ENCODE results near the gene SH3TC2. TPM values are rescaled to one million over a fixed set of nuclear protein-coding genes. Genes with fewer than 3 reads are reported as not detected.

Gene SH3TC2
- total and polyA plus RNA-seq, 2 of the 4 experiments (the other 2 are of a cell fraction): 3.4 to 7.9 TPM

DNA sequence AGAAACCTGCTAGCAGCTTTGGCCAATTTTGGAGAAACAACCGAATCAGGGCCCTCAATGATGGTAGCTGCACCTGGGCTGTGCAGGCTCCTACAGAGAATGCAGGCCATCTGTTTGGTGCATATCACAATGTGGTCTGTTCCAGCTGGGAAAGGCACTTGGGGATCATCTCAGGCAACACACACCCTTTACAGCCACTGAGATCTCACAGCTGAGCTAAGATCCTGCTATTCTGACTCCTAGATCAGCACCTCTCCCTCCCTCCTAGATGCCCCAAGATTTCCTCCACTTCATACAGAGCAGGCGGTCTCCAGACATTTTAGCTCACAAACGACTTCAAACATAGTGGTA, 100.7 kb downstream of the SH3TC2 start:
- no peak overlapping the region for H3K4me2 ChIP-seq (ENCODE audit: low read depth, low read length)
- H3K4me1 ChIP-seq (ENCODE audit: control insufficient read depth, insufficient read depth, low read length): peaks cover 4% of the 10 kb centered on the region
- H2AK9ac ChIP-seq (replicated peaks; ENCODE audit: low read depth, low read length, poor library complexity): no peak overlapping the region
- no peak for TF ChIP-seq MAFK (IDR thresholded peaks at IDR 0.05; ENCODE audit: low read depth, low read length)
- no peak for TF ChIP-seq CEBPB (IDR thresholded peaks at IDR 0.05; ENCODE audit: low read depth, low read length)
- no peak for TF ChIP-seq FOS (IDR thresholded peaks at IDR 0.05; ENCODE audit: low read depth, low read length)
- no peak for TF ChIP-seq NFE2L2 (IDR thresholded peaks at IDR 0.05; ENCODE audit: low read depth, low read length)
- no peak for TF ChIP-seq RCOR1 (IDR thresholded peaks at IDR 0.05; ENCODE audit: insufficient replicate concordance, low read length)
- no peak for TF ChIP-seq CHD1 (IDR thresholded peaks at IDR 0.05; ENCODE audit: low read depth, low read length)
- TF ChIP-seq CTCF (conservative IDR thresholded peaks at IDR 0.05; ENCODE audit: low read depth, low read length): no peak
- no peak for TF ChIP-seq POLR2A (IDR thresholded peaks at IDR 0.05; ENCODE audit: low read depth, low read length)
- DNase-seq (peak; percentile 23), ATAC-seq (ENCODE audit: low read depth) (no peak)
- H3K9ac ChIP-seq (ENCODE audit: low read depth, low read length): no peak overlapping the region
- H4K91ac ChIP-seq (ENCODE audit: insufficient read depth, low read depth, low read length): peak overlapping the region; percentile 50
- no peaks in the 10 kb centered on the region for H3K27me3 ChIP-seq (ENCODE audit: control insufficient read depth, insufficient read depth, low read length)
- H2BK120ac ChIP-seq (ENCODE audit: low read depth, low read length): peak overlapping the region; percentile 54
- H2AFZ ChIP-seq (replicated peaks; ENCODE audit: low read length, poor library complexity): no peak overlapping the region
- H3K14ac ChIP-seq (replicated peaks; ENCODE audit: low read depth, low read length): peak overlapping the region; percentile 40; the same call in 1 of the 2 replicates
- ChIA-PET CTCF (interaction anchor here (1.1 kb wide), 1 partner anchor 141 kb away, joined by 3 read pairs; no protein-coding TSS in a partner anchor), POLR2A (ENCODE audit: unreplicated experiment) (no interaction called here)
- peak overlapping the region; percentile 56 for H2BK20ac ChIP-seq (ENCODE audit: low read depth, low read length)
- dilution Hi-C loops (cut with HindIII; ENCODE audit: low sequenced_read_pairs, unreplicated experiment): no loop called here
- no TSS peak for BruUV-seq (replicated peaks)
- intact Hi-C loops (cut with micrococcal nuclease): no loop called here
- H2BK5ac ChIP-seq (ENCODE audit: low read depth, low read length, poor library complexity, severe bottlenecking): no peak overlapping the region
- H3K9me3 ChIP-seq (ENCODE audit: control insufficient read depth, insufficient read depth, low read length): no peaks in the 10 kb centered on the region
- peaks cover 16% of the 10 kb centered on the region for H3K9me1 ChIP-seq (ENCODE audit: insufficient read depth, low read length)
- H2BK15ac ChIP-seq (ENCODE audit: low read depth, low read length): peak overlapping the region; percentile 77; the same call in 1 of the 3 replicates
- no peak overlapping the region for H3K27ac ChIP-seq (ENCODE audit: insufficient read depth, low read length)
- no peak overlapping the region for H3K56ac ChIP-seq (ENCODE audit: extremely low read depth, insufficient read depth, low read length)
- no peaks in the 10 kb centered on the region for H3K36me3 ChIP-seq (ENCODE audit: control insufficient read depth, insufficient read depth, low read length)
- H3K4ac ChIP-seq (ENCODE audit: low read depth, low read length): peak overlapping the region; percentile 66
- H2AK5ac ChIP-seq (ENCODE audit: low read depth, low read length): peak overlapping the region; percentile 42; the same call in 1 of the 2 replicates
- H4K8ac ChIP-seq (ENCODE audit: low read depth in 2 of 2, low read length in 2 of 2): peak overlapping the region in 1 of 2 experiments; percentile 53; a peak in 1 of 4 replicates
- in situ Hi-C loops (cut with MboI; ENCODE audit: low sequenced_read_pairs): no loop called here
- H3K79me1 ChIP-seq (ENCODE audit: low read depth in 1 of 2, low read length in 2 of 2): no peaks in the 10 kb centered on the region
- WGBS, 2 experiments (ENCODE audit: extremely low coverage in 2 of 2, insufficient read length in 1 of 2): no CpG with 5 or more reads among the region's 3 CpGs
- 0 out of 2 replicates have a peak overlapping the region, but pooled peaks have one; percentile 40 for H3K23ac ChIP-seq (ENCODE audit: low read depth, low read length)
- H3K4me3 ChIP-seq (ENCODE audit: insufficient read depth, low read depth, low read length): no peak overlapping the region
- H4K20me1 ChIP-seq (ENCODE audit: insufficient read depth, low read length): no peaks in the 10 kb centered on the region
- no peak overlapping the region for H3K18ac ChIP-seq (ENCODE audit: low read depth, low read length)
- H4K5ac ChIP-seq (ENCODE audit: low read depth, low read length): no peak overlapping the region

All from IMR-90 (cell line).